Type B pancreatic cell (in vitro differentiated cells): ENCODE measurements around the gene PODXL. TPM values are rescaled to one million over a fixed set of nuclear protein-coding genes. Genes with fewer than 3 reads are reported as not detected.
A peak's percentile ranks its signal among the peaks of the same experiment; 100 is the strongest.

Source experiments
- DNase-seq: peaks from one replicate; pipeline ENCODE4 v3.0.0; 2021; ENCODE audit warnings: mixed read lengths; ENCODE audit not compliant: unreplicated experiment; ENCODE audit errors: extremely low spot score
- H3K27ac Mint-ChIP-seq: 2 replicates; pipeline ENCODE4 v1.8.0; 2021; ENCODE audit warnings: mild to moderate bottlenecking, mixed read lengths
- H3K27me3 Mint-ChIP-seq: 2 replicates; pipeline ENCODE4 v1.8.0; 2021; ENCODE audit warnings: mixed read lengths
- H3K36me3 Mint-ChIP-seq: 2 replicates; pipeline ENCODE4 v1.8.0; 2021; ENCODE audit warnings: mixed read lengths
- H3K4me1 Mint-ChIP-seq: one replicate; pipeline ENCODE4 v1.8.0; 2021; ENCODE audit warnings: mixed read lengths; ENCODE audit not compliant: unreplicated experiment
- H3K4me3 Mint-ChIP-seq: 2 replicates; pipeline ENCODE4 v1.8.0; 2021; ENCODE audit warnings: mild to moderate bottlenecking, mixed read lengths
- H3K9me3 Mint-ChIP-seq: 2 replicates; pipeline ENCODE4 v1.8.0; 2021; ENCODE audit warnings: mixed read lengths
- total RNA-seq: library from RNA; stranded (reverse); gene quantifications from 2 replicates; pipeline ENCODE4 v1.2.1, GENCODE V29; 2021; ENCODE audit warnings: low replicate concordance
- TF ChIP-seq, protein P1 (sequence below): fragments of 200-600 bp; sonication (generic); conservative IDR thresholded peaks from 2 replicates; pipeline ENCODE4 v1.5.0; 2021; ENCODE audit warnings: antibody characterized with exemption, mild to moderate bottlenecking

The PODXL gene
- total RNA-seq, 1 donor from 2014 or later, result 44.1 TPM

GRCh38 chr7:131459256-131459655, 97.2 kb downstream of the PODXL start:
- no peaks in the 10 kb centered on the region for H3K27me3 Mint-ChIP-seq
- no peak for DNase-seq
- H3K4me3 Mint-ChIP-seq, result no peak overlapping the region
- peak overlapping the region; percentile 10 for H3K27ac Mint-ChIP-seq
- peaks cover 39% of the 10 kb centered on the region for H3K36me3 Mint-ChIP-seq
- H3K4me1 Mint-ChIP-seq, result peaks cover 15% of the 10 kb centered on the region
- H3K9me3 Mint-ChIP-seq, result no peaks in the 10 kb centered on the region
- TF ChIP-seq, protein P1, sequence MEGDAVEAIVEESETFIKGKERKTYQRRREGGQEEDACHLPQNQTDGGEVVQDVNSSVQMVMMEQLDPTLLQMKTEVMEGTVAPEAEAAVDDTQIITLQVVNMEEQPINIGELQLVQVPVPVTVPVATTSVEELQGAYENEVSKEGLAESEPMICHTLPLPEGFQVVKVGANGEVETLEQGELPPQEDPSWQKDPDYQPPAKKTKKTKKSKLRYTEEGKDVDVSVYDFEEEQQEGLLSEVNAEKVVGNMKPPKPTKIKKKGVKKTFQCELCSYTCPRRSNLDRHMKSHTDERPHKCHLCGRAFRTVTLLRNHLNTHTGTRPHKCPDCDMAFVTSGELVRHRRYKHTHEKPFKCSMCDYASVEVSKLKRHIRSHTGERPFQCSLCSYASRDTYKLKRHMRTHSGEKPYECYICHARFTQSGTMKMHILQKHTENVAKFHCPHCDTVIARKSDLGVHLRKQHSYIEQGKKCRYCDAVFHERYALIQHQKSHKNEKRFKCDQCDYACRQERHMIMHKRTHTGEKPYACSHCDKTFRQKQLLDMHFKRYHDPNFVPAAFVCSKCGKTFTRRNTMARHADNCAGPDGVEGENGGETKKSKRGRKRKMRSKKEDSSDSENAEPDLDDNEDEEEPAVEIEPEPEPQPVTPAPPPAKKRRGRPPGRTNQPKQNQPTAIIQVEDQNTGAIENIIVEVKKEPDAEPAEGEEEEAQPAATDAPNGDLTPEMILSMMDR, result no peak

DNA sequence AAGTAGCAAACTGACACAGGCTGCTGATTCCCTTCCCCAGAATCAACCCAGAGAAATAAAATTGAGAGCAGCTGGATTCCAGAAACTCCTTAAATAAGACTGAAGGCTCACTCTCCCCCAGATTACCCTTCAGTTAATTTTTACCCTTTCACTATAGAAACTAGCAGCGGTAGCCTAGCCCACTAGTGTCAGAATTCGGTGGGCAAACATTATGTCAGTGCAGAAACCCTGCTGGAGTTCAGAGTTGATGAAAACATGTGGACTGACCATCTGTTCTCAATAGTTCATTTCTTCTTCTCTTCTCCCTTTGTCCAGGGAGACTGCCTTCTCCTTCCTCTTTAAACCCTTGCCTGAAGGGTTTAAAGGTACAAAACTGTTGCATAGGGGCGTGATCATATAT, 100.1 kb downstream of the PODXL start:
- no peak overlapping the region for H3K4me3 Mint-ChIP-seq
- no peaks in the 10 kb centered on the region for H3K27me3 Mint-ChIP-seq
- DNase-seq, result no peak
- peak overlapping the region; percentile 2 for H3K27ac Mint-ChIP-seq
- H3K9me3 Mint-ChIP-seq, result no peaks in the 10 kb centered on the region
- H3K36me3 Mint-ChIP-seq, result peaks cover 30% of the 10 kb centered on the region
- TF ChIP-seq, protein P1, result no peak
- H3K4me1 Mint-ChIP-seq, result peaks cover 15% of the 10 kb centered on the region

GRCh38 chr7:131455546-131455945, 100.9 kb downstream of the PODXL start:
- no peak overlapping the region for H3K27ac Mint-ChIP-seq
- no peak for DNase-seq
- H3K9me3 Mint-ChIP-seq, result no peaks in the 10 kb centered on the region
- H3K27me3 Mint-ChIP-seq, result no peaks in the 10 kb centered on the region
- H3K4me1 Mint-ChIP-seq, result peaks cover 15% of the 10 kb centered on the region
- H3K36me3 Mint-ChIP-seq, result peaks cover 31% of the 10 kb centered on the region
- TF ChIP-seq, protein P1, result no peak
- H3K4me3 Mint-ChIP-seq, result no peak overlapping the region

DNA sequence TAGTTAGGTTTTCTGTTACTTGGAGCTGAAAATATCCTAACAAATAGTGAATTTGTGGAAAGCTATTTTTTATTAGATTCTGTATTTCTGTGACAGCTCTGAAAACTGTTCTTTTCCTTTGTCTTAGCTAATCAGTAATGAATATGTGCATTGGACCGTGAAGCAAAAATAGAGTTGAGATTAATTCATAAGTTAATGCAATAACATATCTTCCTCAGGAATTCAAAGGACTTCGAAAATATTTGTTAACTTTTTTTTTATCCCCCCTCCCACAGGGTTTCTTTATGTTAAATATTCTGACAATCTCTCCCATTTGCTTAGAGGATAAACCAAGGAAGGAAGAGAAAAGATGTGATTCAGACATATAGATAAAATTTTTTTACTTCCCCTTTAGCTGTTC, 101.4 kb downstream of the PODXL start:
- H3K4me1 Mint-ChIP-seq, result peaks cover 15% of the 10 kb centered on the region
- no peak overlapping the region for H3K27ac Mint-ChIP-seq
- no peak overlapping the region for H3K4me3 Mint-ChIP-seq
- TF ChIP-seq, protein P1, result no peak
- no peak for DNase-seq
- no peaks in the 10 kb centered on the region for H3K9me3 Mint-ChIP-seq
- H3K27me3 Mint-ChIP-seq, result no peaks in the 10 kb centered on the region
- H3K36me3 Mint-ChIP-seq, result peaks cover 33% of the 10 kb centered on the region

DNA sequence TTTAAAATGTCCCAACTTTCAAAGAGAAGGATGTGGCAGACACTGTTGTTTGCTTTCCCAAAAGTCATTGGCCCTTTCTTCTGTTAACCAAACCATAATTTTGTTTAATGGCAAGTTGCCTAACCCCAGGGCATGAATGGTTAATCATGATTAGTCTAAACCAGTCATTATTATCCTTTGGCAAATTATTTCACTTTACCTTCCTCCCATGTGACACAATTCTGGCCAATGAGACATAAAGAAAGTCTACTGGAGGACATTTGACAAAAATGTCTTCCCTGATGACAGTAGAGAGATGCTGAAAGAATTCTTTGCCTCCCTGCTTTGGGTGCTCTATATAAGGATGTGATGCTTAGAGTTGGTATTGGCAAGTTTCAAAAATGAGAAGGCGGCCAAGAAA, 101.9 kb downstream of the PODXL start:
- Mint-ChIP-seq H3K4me3 (no peak overlapping the region), H3K36me3 (peaks cover 38% of the 10 kb centered on the region), H3K27me3 (no peaks in the 10 kb centered on the region), H3K4me1 (peaks cover 15% of the 10 kb centered on the region), H3K27ac (no peak overlapping the region), H3K9me3 (no peaks in the 10 kb centered on the region)
- no peak for DNase-seq
- TF ChIP-seq, protein P1, result no peak

Other genes with a start within 250 kb of the PODXL start
- gene MKLN1, start 228.8 kb downstream of the PODXL start, total RNA-seq, result 39.1 and 47.7 TPM in 2 replicates